ENCODE measurements around the gene CD22.
"Not testable (repeated sequence)": the region's sequence is repeated elsewhere in the genome, so short reads cannot be mapped to it uniquely, and the experiment has no call there.

CD22 gene

GRCh38 chr19:35353635-35354034 is 24.6 kb downstream of the CD22 start:
- in situ Hi-C loops (cut with HindIII; ENCODE audit: low sequenced_read_pairs), result loop anchor here (5.0 kb wide), 1 partner anchor 79 kb away; no protein-coding TSS in a partner anchor

GRCh38 chr19:35354898-35355297 is 25.9 kb downstream of the CD22 start:
- in situ Hi-C loops (cut with HindIII; ENCODE audit: low sequenced_read_pairs), result loop anchor here (5.0 kb wide), 1 partner anchor 77 kb away; no protein-coding TSS in a partner anchor

GRCh38 chr19:35355791-35356460 is 26.9 kb downstream of the CD22 start:
- in situ Hi-C loops (cut with HindIII; ENCODE audit: low sequenced_read_pairs), result no loop called here

GRCh38 chr19:35357867-35358573 is 29.0 kb downstream of the CD22 start, which contains the start of gene FFAR3:
FFAR3 (plus strand) TSS chr19:35358460; CDS start chr19:35358891, 431 bp downstream.
- in situ Hi-C loops (cut with HindIII; ENCODE audit: low sequenced_read_pairs), result no loop called here

- in situ Hi-C loops (cut with HindIII; ENCODE audit: low sequenced_read_pairs), result not testable (repeated sequence)
Observed at GRCh38 chr19:35358834-35359233, 29.8 kb downstream of the CD22 start.

GRCh38 chr19:35359395-35359794 is 30.4 kb downstream of the CD22 start:
- in situ Hi-C loops (cut with HindIII; ENCODE audit: low sequenced_read_pairs), result not testable (repeated sequence)

GRCh38 chr19:35360081-35360480 is 31.1 kb downstream of the CD22 start:
- in situ Hi-C loops (cut with HindIII; ENCODE audit: low sequenced_read_pairs), result not testable (repeated sequence)

- in situ Hi-C loops (cut with HindIII; ENCODE audit: low sequenced_read_pairs), result no loop called here
Observed at GRCh38 chr19:35360880-35361420, 32.0 kb downstream of the CD22 start.

GRCh38 chr19:35362261-35363000 is 33.4 kb downstream of the CD22 start:
- in situ Hi-C loops (cut with HindIII; ENCODE audit: low sequenced_read_pairs), result no loop called here

- in situ Hi-C loops (cut with HindIII; ENCODE audit: low sequenced_read_pairs), result no loop called here
Observed at GRCh38 chr19:35363001-35363590, 34.1 kb downstream of the CD22 start.

- in situ Hi-C loops (cut with HindIII; ENCODE audit: low sequenced_read_pairs), result no loop called here
Observed at GRCh38 chr19:35363711-35364425, 34.9 kb downstream of the CD22 start.

- in situ Hi-C loops (cut with HindIII; ENCODE audit: low sequenced_read_pairs), result no loop called here
Observed at GRCh38 chr19:35365303-35365702, 36.3 kb downstream of the CD22 start.

GRCh38 chr19:35368378-35368777 is 39.4 kb downstream of the CD22 start:
- in situ Hi-C loops (cut with HindIII; ENCODE audit: low sequenced_read_pairs), result no loop called here

GRCh38 chr19:35369522-35369921 is 40.5 kb downstream of the CD22 start:
- in situ Hi-C loops (cut with HindIII; ENCODE audit: low sequenced_read_pairs), result no loop called here

GRCh38 chr19:35370722-35371121 is 41.7 kb downstream of the CD22 start, which contains the start of gene GPR42:
GPR42 (plus strand) TSS chr19:35371068; CDS start chr19:35371360, 292 bp downstream.
- in situ Hi-C loops (cut with HindIII; ENCODE audit: low sequenced_read_pairs), result no loop called here

GRCh38 chr19:35373492-35373891 is 44.5 kb downstream of the CD22 start:
- in situ Hi-C loops (cut with HindIII; ENCODE audit: low sequenced_read_pairs), result no loop called here

GRCh38 chr19:35374031-35374430 is 45.0 kb downstream of the CD22 start:
- in situ Hi-C loops (cut with HindIII; ENCODE audit: low sequenced_read_pairs), result not testable (repeated sequence)

- in situ Hi-C loops (cut with HindIII; ENCODE audit: low sequenced_read_pairs), result no loop called here
Observed at GRCh38 chr19:35375505-35376307, 46.7 kb downstream of the CD22 start.

- in situ Hi-C loops (cut with HindIII; ENCODE audit: low sequenced_read_pairs), result no loop called here
Observed at GRCh38 chr19:35377656-35378055, 48.7 kb downstream of the CD22 start.

Measured in DLD1 (cell line).